Activated CD4-positive, alpha-beta T cell treated with anti-CD3 and anti-CD28 coated beads, Interleukin-2, amount 10 ng/mL, durations not matched to agents 24 days and 14 days (primary cell): ENCODE measurements around the gene SVIL. TPM values are rescaled to one million over a fixed set of nuclear protein-coding genes. Genes with fewer than 3 reads are reported as not detected.
A peak's percentile ranks its signal among the peaks of the same experiment; 100 is the strongest.
"Not testable (repeated sequence)": the region's sequence is repeated elsewhere in the genome, so short reads cannot be mapped to it uniquely, and the experiment has no call there.

Experiments
- DNase-seq: peaks from one replicate; pipeline ENCODE4 v3.0.0; 2022
- H3K27ac Mint-ChIP-seq: one replicate; pipeline ENCODE4 v1.8.0; 2022; ENCODE audit warnings: mild to moderate bottlenecking, mixed read lengths
- H3K27me3 Mint-ChIP-seq: one replicate; pipeline ENCODE4 v1.8.0; 2022; ENCODE audit warnings: mixed read lengths
- H3K36me3 Mint-ChIP-seq: one replicate; pipeline ENCODE4 v1.8.0; 2022; ENCODE audit warnings: low read depth, mild to moderate bottlenecking, mixed read lengths
- H3K4me1 Mint-ChIP-seq: one replicate; pipeline ENCODE4 v1.8.0; 2021; ENCODE audit warnings: mixed read lengths
- H3K4me3 Mint-ChIP-seq: one replicate; pipeline ENCODE4 v1.8.0; 2022; ENCODE audit warnings: mild to moderate bottlenecking, moderate library complexity, mixed read lengths
- H3K9me3 Mint-ChIP-seq: one replicate; pipeline ENCODE4 v1.8.0; 2021; ENCODE audit warnings: mixed read lengths
- intact Hi-C: fragments of 100-400 bp; cut with micrococcal nuclease; formaldehyde crosslinking; loops from one replicate; pipeline ENCODE4 v1.15.1; 2023
- total RNA-seq: library from RNA; stranded (reverse); gene quantifications from 2 replicates; pipeline ENCODE4 v1.2.3, GENCODE V29; 2022

Gene SVIL
- total RNA-seq, 1 donor from 2014 or later: 10.1 TPM

- H3K27ac Mint-ChIP-seq: no peak overlapping the region
- no peak overlapping the region for H3K4me3 Mint-ChIP-seq
- H3K36me3 Mint-ChIP-seq: no peaks in the 10 kb centered on the region
- H3K27me3 Mint-ChIP-seq: no peaks in the 10 kb centered on the region
- intact Hi-C loops: no loop called here
- DNase-seq: no peak
- H3K4me1 Mint-ChIP-seq: peaks cover 2% of the 10 kb centered on the region
- H3K9me3 Mint-ChIP-seq: no peaks in the 10 kb centered on the region
Observed at GRCh38 chr10:29578457-29578856, 56.3 kb downstream of the SVIL start.

DNA sequence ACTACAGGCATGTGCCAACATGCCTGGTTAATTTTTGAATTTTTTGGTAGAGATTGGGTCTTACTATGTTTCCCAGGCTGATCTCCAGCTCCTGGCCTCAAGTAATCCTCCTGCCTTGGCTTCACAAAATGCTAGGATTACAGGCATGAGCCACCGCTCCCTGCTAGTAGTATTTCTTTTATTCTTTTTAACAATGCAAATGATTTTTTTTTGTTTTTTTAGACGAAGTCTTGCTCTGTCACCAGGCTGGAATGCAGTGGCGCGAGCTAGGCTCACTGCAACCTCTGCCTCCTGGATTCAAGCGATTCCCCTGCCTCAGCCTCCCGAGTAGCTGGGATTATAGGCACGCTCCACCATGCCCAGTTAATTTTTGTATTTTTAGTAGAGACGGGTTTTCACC is 58.1 kb downstream of the SVIL start:
- H3K27ac Mint-ChIP-seq: no peak overlapping the region
- H3K27me3 Mint-ChIP-seq: no peaks in the 10 kb centered on the region
- H3K4me3 Mint-ChIP-seq: no peak overlapping the region
- no peaks in the 10 kb centered on the region for H3K36me3 Mint-ChIP-seq
- no peak for DNase-seq
- H3K4me1 Mint-ChIP-seq: no peaks in the 10 kb centered on the region
- intact Hi-C loops: no loop called here
- H3K9me3 Mint-ChIP-seq: no peaks in the 10 kb centered on the region

GRCh38 chr10:29575098-29575455 is 59.7 kb downstream of the SVIL start:
- H3K9me3 Mint-ChIP-seq: no peaks in the 10 kb centered on the region
- H3K27me3 Mint-ChIP-seq: no peaks in the 10 kb centered on the region
- H3K4me3 Mint-ChIP-seq: no peak overlapping the region
- no peaks in the 10 kb centered on the region for H3K4me1 Mint-ChIP-seq
- intact Hi-C loops: no loop called here
- no peak overlapping the region for H3K27ac Mint-ChIP-seq
- no peaks in the 10 kb centered on the region for H3K36me3 Mint-ChIP-seq
- DNase-seq: no peak

DNA sequence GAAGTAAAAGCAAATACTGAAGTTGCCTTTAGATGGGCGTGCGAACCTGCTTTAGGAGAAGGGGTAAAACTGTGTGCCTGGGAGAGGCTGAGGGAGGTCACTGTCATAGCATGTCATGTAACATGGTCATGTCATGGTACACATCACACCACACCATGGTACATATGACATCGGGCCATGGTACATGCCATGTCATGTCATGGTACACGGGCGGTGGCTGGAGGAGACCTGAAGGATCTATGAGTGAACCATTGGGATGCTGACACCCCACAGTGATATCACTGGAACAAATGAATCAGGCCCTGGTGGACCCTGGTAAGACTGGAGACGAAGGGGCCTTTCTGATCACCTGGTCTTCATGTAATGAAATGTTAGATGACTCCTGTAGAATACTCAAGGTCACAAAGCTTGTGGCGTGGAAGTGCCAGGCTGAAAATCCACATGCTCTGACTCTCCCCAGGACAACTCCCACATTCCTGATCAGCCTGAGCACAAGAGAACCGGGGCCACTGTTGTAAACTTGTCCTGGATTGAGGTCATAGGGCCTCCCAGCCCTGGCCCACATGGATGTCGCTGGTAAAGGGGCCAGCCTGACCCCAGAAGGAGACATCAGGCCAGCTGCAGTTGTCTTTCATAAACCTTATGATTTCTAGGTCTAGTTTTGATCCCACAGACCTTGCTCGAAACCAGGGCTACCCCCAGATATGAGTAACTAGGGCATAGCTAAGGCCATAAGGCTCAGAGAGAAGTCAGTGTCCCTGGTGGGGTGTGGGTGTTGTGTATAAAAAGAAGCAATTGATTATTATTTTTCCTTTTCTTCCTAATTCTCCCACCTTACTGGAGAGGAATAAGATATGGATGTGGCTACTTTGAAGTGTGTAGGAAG is 60.3 kb downstream of the SVIL start:
- intact Hi-C loops, H3K9me3 Mint-ChIP-seq, H3K27ac Mint-ChIP-seq, DNase-seq, H3K4me1 Mint-ChIP-seq, H3K4me3 Mint-ChIP-seq, H3K36me3 Mint-ChIP-seq, H3K27me3 Mint-ChIP-seq: not testable (repeated sequence)

GRCh38 chr10:29570248-29570647 is 64.5 kb downstream of the SVIL start:
- DNase-seq, H3K27me3 Mint-ChIP-seq, H3K4me1 Mint-ChIP-seq, H3K9me3 Mint-ChIP-seq, H3K27ac Mint-ChIP-seq, H3K36me3 Mint-ChIP-seq, H3K4me3 Mint-ChIP-seq, intact Hi-C loops: not testable (repeated sequence)

DNA sequence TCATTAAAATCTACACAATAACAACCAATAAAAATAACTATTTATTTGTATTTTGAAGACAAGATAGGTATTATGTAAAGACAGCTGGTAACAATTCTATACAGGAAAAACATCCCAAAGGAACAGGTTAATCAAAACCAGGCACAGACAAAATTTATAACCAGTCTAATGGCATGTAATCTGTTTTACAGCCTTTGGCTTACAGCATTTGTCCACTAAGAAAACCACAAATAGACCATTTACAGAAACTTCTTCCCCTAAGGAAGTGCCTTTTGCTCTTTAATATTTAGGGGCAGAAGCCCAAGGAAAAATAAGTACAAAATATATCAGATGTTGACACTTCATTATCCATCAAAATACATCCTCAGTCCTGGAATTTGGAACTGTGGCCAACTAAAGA is 65.0 kb downstream of the SVIL start:
- Mint-ChIP-seq H3K4me3 (no peak overlapping the region), H3K36me3 (no peaks in the 10 kb centered on the region), H3K9me3 (no peaks in the 10 kb centered on the region), H3K4me1 (no peaks in the 10 kb centered on the region), H3K27me3 (no peaks in the 10 kb centered on the region), H3K27ac (no peak overlapping the region)
- no peak for DNase-seq
- intact Hi-C loops: no loop called here

- Mint-ChIP-seq H3K4me1 (peaks cover 2% of the 10 kb centered on the region), H3K4me3 (no peak overlapping the region), H3K9me3 (no peaks in the 10 kb centered on the region), H3K27me3 (no peaks in the 10 kb centered on the region), H3K27ac (no peak overlapping the region), H3K36me3 (no peaks in the 10 kb centered on the region)
- no peak for DNase-seq
- intact Hi-C loops: no loop called here
Observed at GRCh38 chr10:29567003-29567402, 67.8 kb downstream of the SVIL start.

- intact Hi-C loops, H3K4me3 Mint-ChIP-seq, H3K36me3 Mint-ChIP-seq, H3K9me3 Mint-ChIP-seq, H3K4me1 Mint-ChIP-seq, H3K27me3 Mint-ChIP-seq, H3K27ac Mint-ChIP-seq, DNase-seq: not testable (repeated sequence)
Observed at GRCh38 chr10:29566209-29566608, 68.6 kb downstream of the SVIL start.

DNA sequence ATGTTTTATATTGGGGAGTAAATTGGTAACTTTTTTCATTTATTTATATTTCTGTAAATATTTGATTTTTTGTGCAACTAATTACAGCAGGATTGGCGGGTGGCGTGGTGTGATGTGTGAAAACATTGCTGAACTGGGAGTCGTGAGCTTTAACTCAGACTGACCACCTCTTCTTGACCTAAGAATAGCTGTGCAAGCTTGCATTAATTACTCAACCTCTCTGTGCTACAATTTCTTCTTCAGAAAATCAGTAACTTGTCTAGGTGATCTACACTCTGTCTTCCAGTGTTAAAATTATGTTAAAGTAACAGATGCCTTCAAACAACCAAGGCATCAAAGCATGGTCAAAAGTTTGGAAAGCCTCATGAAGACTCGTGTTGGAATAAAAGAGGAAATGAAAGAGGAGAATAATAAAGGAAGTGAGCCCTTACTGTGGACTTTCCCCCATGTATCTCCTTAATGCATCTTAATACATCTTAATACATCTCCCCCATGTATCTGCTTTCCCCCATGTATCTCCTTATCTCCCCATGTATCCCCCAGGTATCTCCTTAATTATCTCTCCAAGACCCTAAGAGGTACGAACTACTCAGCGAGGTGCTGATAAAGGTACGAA is 71.2 kb downstream of the SVIL start:
- no peaks in the 10 kb centered on the region for H3K36me3 Mint-ChIP-seq
- intact Hi-C loops: no loop called here
- no peaks in the 10 kb centered on the region for H3K9me3 Mint-ChIP-seq

GRCh38 chr10:29563006-29563405 is 71.8 kb downstream of the SVIL start:
- H3K27me3 Mint-ChIP-seq, DNase-seq, H3K27ac Mint-ChIP-seq, H3K4me1 Mint-ChIP-seq, intact Hi-C loops, H3K4me3 Mint-ChIP-seq, H3K9me3 Mint-ChIP-seq, H3K36me3 Mint-ChIP-seq: not testable (repeated sequence)

More for the DNA sequence above, 71.2 kb downstream of the SVIL start:
- Mint-ChIP-seq H3K4me1 (peaks cover 2% of the 10 kb centered on the region), H3K4me3 (no peak overlapping the region), H3K27me3 (no peaks in the 10 kb centered on the region), H3K27ac (no peak overlapping the region)
- no peak for DNase-seq

- Mint-ChIP-seq H3K36me3 (no peaks in the 10 kb centered on the region), H3K4me1 (peaks cover 12% of the 10 kb centered on the region), H3K9me3 (no peaks in the 10 kb centered on the region), H3K27ac (no peak overlapping the region), H3K4me3 (no peak overlapping the region), H3K27me3 (no peaks in the 10 kb centered on the region)
- intact Hi-C loops: no loop called here
- no peak for DNase-seq
Observed at GRCh38 chr10:29559996-29560395, 74.8 kb downstream of the SVIL start.

DNA sequence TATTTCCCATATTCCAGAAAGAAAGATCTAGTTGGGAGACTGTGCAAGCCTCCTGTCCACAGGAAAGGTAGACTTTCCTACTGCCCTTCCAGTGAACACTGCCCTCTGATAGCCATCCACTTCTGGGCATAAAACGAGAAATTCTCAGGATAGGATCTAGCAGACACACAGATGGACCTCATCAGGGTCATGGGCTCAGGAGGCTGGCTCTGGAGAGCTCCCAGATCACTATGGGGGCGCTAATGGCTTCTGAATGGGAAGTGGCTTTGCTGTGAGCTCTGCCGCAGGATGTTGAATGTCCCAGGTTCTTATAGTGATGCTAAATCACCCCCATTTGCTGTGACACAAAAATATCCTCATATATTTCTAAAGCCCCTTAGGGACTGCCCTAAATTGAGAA is 77.1 kb downstream of the SVIL start:
- no peak overlapping the region for H3K27ac Mint-ChIP-seq
- H3K36me3 Mint-ChIP-seq: peaks cover 4% of the 10 kb centered on the region
- DNase-seq: no peak
- H3K9me3 Mint-ChIP-seq: no peaks in the 10 kb centered on the region
- intact Hi-C loops: no loop called here
- H3K4me3 Mint-ChIP-seq: no peak overlapping the region
- no peaks in the 10 kb centered on the region for H3K27me3 Mint-ChIP-seq
- peaks cover 19% of the 10 kb centered on the region for H3K4me1 Mint-ChIP-seq

- intact Hi-C loops: no loop called here
- Mint-ChIP-seq H3K27me3 (no peaks in the 10 kb centered on the region), H3K9me3 (no peaks in the 10 kb centered on the region), H3K27ac (peak overlapping the region; percentile 47), H3K4me1 (peaks cover 19% of the 10 kb centered on the region), H3K4me3 (no peak overlapping the region), H3K36me3 (peaks cover 6% of the 10 kb centered on the region)
- DNase-seq: no peak
Observed at GRCh38 chr10:29555746-29556481, 78.9 kb downstream of the SVIL start.

DNA sequence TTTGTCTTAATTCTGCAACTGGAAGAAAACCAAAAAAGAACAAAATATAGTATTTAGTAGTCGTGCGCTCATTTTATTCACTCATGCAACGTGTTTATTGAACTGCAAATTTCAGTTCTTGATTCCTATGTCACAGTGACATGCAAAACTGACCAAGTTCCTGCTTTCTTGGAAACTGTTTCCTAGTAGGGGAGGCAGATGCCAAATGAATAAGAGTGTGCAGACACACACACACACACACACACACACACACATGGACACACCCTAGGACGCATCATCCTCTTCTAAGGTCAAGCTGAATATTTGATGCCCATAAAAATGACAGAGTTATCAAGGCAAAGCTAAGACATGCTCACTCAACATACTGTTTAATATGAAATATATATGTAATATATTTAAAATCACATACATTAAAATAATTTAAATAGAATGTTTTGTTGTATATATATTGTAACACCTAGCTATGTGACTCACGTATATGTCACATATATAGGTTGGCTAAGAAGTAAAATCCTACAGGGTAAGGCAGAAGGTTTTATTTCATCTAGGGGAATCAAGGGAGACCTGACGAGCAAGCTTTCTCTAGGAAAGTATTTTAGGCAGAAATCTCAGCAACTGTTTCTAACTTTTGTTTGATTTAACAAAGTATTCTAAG is 79.6 kb downstream of the SVIL start:
- H3K27ac Mint-ChIP-seq: peak overlapping the region; percentile 78
- peak overlapping the region; percentile 18 for H3K4me3 Mint-ChIP-seq
- no peaks in the 10 kb centered on the region for H3K27me3 Mint-ChIP-seq
- peaks cover 12% of the 10 kb centered on the region for H3K36me3 Mint-ChIP-seq
- no peaks in the 10 kb centered on the region for H3K9me3 Mint-ChIP-seq
- no peak for DNase-seq
- peaks cover 19% of the 10 kb centered on the region for H3K4me1 Mint-ChIP-seq
- intact Hi-C loops: no loop called here
